ENCODE data around the gene GSTA3. TPM values are rescaled to one million over a fixed set of nuclear protein-coding genes. Genes with fewer than 3 reads are reported as not detected.

Gene GSTA3
- total and polyA plus RNA-seq, 2 of the 13 experiments (the other 11 are each of a cell fraction or from before 2014, with no cell fraction given), result not detected

GRCh38 chr6:52849137-52849536 is 60.4 kb downstream of the GSTA3 start:
- Histone ChIP-seq H3K27ac (ENCODE audit: extremely low read length, insufficient read depth, low read length) (no peak overlapping the region), H3K4me2 (ENCODE audit: low read depth, low read length) (no peak overlapping the region), H4K20me1 (ENCODE audit: insufficient read depth, low read length) (no peaks in the 10 kb centered on the region), H3K36me3 (replicated peaks in 1 of 2; ENCODE audit: control insufficient read depth in 1 of 2, insufficient read depth in 2 of 2, low read length in 2 of 2) (no peaks in the 10 kb centered on the region), H3K4me3 (replicated peaks in 1 of 3; ENCODE audit: insufficient read depth in 1 of 3, low read depth in 2 of 3, low read length in 3 of 3) (no peak overlapping the region), H3K79me2 (ENCODE audit: insufficient read depth, low read length) (no peaks in the 10 kb centered on the region), H3K9ac (ENCODE audit: insufficient read depth, low read depth, low read length) (no peak overlapping the region), H3K9me3 (ENCODE audit: low read length) (peaks cover 12% of the 10 kb centered on the region), H2AFZ (ENCODE audit: low read length) (no peak overlapping the region), H3K27me3 (ENCODE audit: control insufficient read depth in 1 of 2, insufficient read depth in 2 of 2, low read length in 2 of 2) (peaks cover 1 to 3% of the 10 kb centered on the region in 2 experiments; a peak in 1 of 5 replicates), H3K4me1 (ENCODE audit: insufficient read depth, low read length) (peaks cover 15% of the 10 kb centered on the region)
- intact Hi-C loops (cut with micrococcal nuclease; ENCODE audit: unreplicated experiment), result no loop called here
- POLR2A ChIA-PET, result no interaction called here
- ATAC-seq (no peak), DNase-seq (ENCODE audit: low spot score) (no peak), FAIRE-seq (no peak)
- in situ Hi-C loops (cut with HindIII; ENCODE audit: extremely low pct_ligation_motif_present, low pct_unique_long_range_greater_than_20kb), result no loop called here
- CTCF ChIA-PET (ENCODE audit: low intra/inter-chr PET ratio, low total read pairs), result no interaction called here
- no TSS peak for BruUV-seq (replicated peaks)
- WGBS (ENCODE audit: low lambda C conversion rate), result 44% methylated on average over 4 of the region's 4 CpGs
- TF ChIP-seq ZBTB49 (CRISPR knock-in tag; IDR thresholded peaks at IDR 0.05; ENCODE audit: borderline replicate concordance), result no peak
- peak; percentile 54; the same call in 1 of the 2 replicates for TF ChIP-seq MNT (IDR thresholded peaks at IDR 0.05)
- 0 out of 2 replicates have a peak, but pooled peaks have one; percentile 19 for TF ChIP-seq RAD51 (IDR thresholded peaks at IDR 0.05; ENCODE audit: borderline replicate concordance)

Other genes with a start within 250 kb of the GSTA3 start
- gene TMEM14A, start 238.6 kb downstream of the GSTA3 start, total RNA-seq (2016; rRNA removed; fragmentation: Illumina TruSeq; extraction: Trizol), result 73.7 and 78.0 TPM in 2 replicates
- gene TMEM14A, start 238.6 kb downstream of the GSTA3 start, polyA plus RNA-seq (2011; rRNA removed), result 18.2 and 24.6 TPM in 2 replicates
- gene GSTA2, start 146.2 kb downstream of the GSTA3 start, total RNA-seq (2016; rRNA removed; fragmentation: Illumina TruSeq; extraction: Trizol), result 13.7 and 21.5 TPM in 2 replicates
- gene GSTA2, start 146.2 kb downstream of the GSTA3 start, polyA plus RNA-seq (2011; rRNA removed), result 0.75 and 1.1 TPM in 2 replicates
- 282 and 403 TPM in 2 replicates for gene GSTA1, start 105.9 kb downstream of the GSTA3 start, total RNA-seq (2016; rRNA removed; fragmentation: Illumina TruSeq; extraction: Trizol)
- gene GSTA1, start 105.9 kb downstream of the GSTA3 start, polyA plus RNA-seq (2011; rRNA removed), result 6.2 and 10.4 TPM in 2 replicates
- gene GSTA5, start 68.9 kb downstream of the GSTA3 start, total RNA-seq (2016; rRNA removed; fragmentation: Illumina TruSeq; extraction: Trizol), result not detected in 2 replicates
- not detected in 2 replicates for gene GSTA5, start 68.9 kb downstream of the GSTA3 start, polyA plus RNA-seq (2011; rRNA removed)
- gene GSTA4, start 85.6 kb upstream of the GSTA3 start, total RNA-seq (2016; rRNA removed; fragmentation: Illumina TruSeq; extraction: Trizol), result 53.6 and 70.3 TPM in 2 replicates
- gene GSTA4, start 85.6 kb upstream of the GSTA3 start, polyA plus RNA-seq (2011; rRNA removed), result 25.9 and 34.1 TPM in 2 replicates
- gene CILK1, start 152.1 kb upstream of the GSTA3 start, total RNA-seq (2016; rRNA removed; fragmentation: Illumina TruSeq; extraction: Trizol), result 15.5 and 25.4 TPM in 2 replicates
- 8.7 and 11.4 TPM in 2 replicates for gene CILK1, start 152.1 kb upstream of the GSTA3 start, polyA plus RNA-seq (2011; rRNA removed)
- 59.2 and 64.3 TPM in 2 replicates for gene FBXO9, start 155.7 kb upstream of the GSTA3 start, total RNA-seq (2016; rRNA removed; fragmentation: Illumina TruSeq; extraction: Trizol)
- gene FBXO9, start 155.7 kb upstream of the GSTA3 start, polyA plus RNA-seq (2011; rRNA removed), result 93.5 and 98.4 TPM in 2 replicates
- gene GCM1, start 239.1 kb upstream of the GSTA3 start, total RNA-seq (2016; rRNA removed; fragmentation: Illumina TruSeq; extraction: Trizol), result 0.13 and 0.18 TPM in 2 replicates
- 0.03 and 0.04 TPM in 2 replicates for gene GCM1, start 239.1 kb upstream of the GSTA3 start, polyA plus RNA-seq (2011; rRNA removed)

Measured in HepG2 (cell line).